NCI-H2196 (cell line): Measurements from ENCODE around the gene PPP1R10.
"Not testable (repeated sequence)": the region's sequence is repeated elsewhere in the genome, so short reads cannot be mapped to it uniquely, and the experiment has no call there.

Experiments used
- DNase-seq: peaks from one replicate; lab custom pipeline; 2025; ENCODE audit not compliant: unreplicated experiment; lab: John Stamatoyannopoulos, UW

Gene PPP1R10

GRCh38 chr6:30616811-30617564, at the start of gene PPP1R10:
Gene PPP1R10, minus strand, starts transcription at chr6:30617243. Its CDS starts 7,299 bp downstream, at chr6:30609944.
- peak; percentile 99 for DNase-seq

GRCh38 chr6:30666300-30666699, 49.3 kb upstream of the PPP1R10 start:
- DNase-seq: not testable (repeated sequence)

GRCh38 chr6:30664994-30665767, 48.1 kb upstream of the PPP1R10 start:
- no peak for DNase-seq

- DNase-seq: not testable (repeated sequence)
Observed at GRCh38 chr6:30657922-30658321, 40.9 kb upstream of the PPP1R10 start.

GRCh38 chr6:30657454-30657853, 40.4 kb upstream of the PPP1R10 start:
- no peak for DNase-seq

- DNase-seq: no peak
Observed at GRCh38 chr6:30656513-30656912, 39.5 kb upstream of the PPP1R10 start.

- no peak for DNase-seq
Observed at GRCh38 chr6:30655743-30656094, 38.7 kb upstream of the PPP1R10 start.

GRCh38 chr6:30654798-30655742, 38.0 kb upstream of the PPP1R10 start:
- no peak for DNase-seq

- no peak for DNase-seq
Observed at GRCh38 chr6:30651143-30651542, 34.1 kb upstream of the PPP1R10 start.

GRCh38 chr6:30647242-30648116, 30.4 kb upstream of the PPP1R10 start:
- peak; percentile 67 for DNase-seq

GRCh38 chr6:30646450-30647241, 29.6 kb upstream of the PPP1R10 start, which contains the start of gene C6orf136:
Gene C6orf136, plus strand, starts transcription at chr6:30647133. Its CDS starts 99 bp downstream, at chr6:30647232.
- DNase-seq: peak; percentile 93

- no peak for DNase-seq
Observed at GRCh38 chr6:30645989-30646388, 28.9 kb upstream of the PPP1R10 start.

GRCh38 chr6:30644769-30645168, 27.7 kb upstream of the PPP1R10 start:
- DNase-seq: no peak

- DNase-seq: no peak
Observed at GRCh38 chr6:30643656-30644055, 26.6 kb upstream of the PPP1R10 start.

- DNase-seq: no peak
Observed at GRCh38 chr6:30641048-30641447, 24.0 kb upstream of the PPP1R10 start.

GRCh38 chr6:30640481-30640880, 23.4 kb upstream of the PPP1R10 start:
- DNase-seq: no peak

- DNase-seq: no peak
Observed at GRCh38 chr6:30635834-30636233, 18.8 kb upstream of the PPP1R10 start.

- peak; percentile 87 for DNase-seq
Observed at GRCh38 chr6:30626484-30627366, 9.7 kb upstream of the PPP1R10 start, which contains the start of gene ATAT1. Gene ATAT1, plus strand, starts transcription at chr6:30626874.
